NCI-H2196 (cell line): ENCODE results near the gene RAB5IF.

ENCODE experiments used
- DNase-seq: peaks from one replicate; lab custom pipeline; 2025; ENCODE audit not compliant: unreplicated experiment; lab: John Stamatoyannopoulos, UW

Gene RAB5IF

DNA sequence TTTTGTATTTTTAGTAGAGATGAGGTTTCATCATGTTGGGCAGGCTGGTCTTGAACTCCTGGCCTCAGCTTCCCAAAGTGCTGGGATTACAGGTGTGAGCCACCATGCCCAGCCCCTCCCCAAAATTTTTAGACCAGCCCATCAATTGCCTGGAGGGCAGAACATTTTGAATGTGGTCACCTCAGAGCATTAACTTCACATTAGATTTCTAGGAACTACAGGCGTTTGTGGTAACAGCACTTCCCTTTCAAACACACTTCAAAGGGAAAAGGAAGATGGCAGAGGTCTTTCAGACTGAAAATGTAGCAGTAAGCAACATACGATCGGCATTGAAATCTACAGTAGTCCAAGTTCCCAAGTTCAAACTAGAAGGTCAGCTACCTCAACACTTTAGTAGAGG lies 52.7 kb downstream of the RAB5IF start:
- no peak for DNase-seq
